ENCODE measurements around the gene ALDH6A1. TPM values are rescaled to one million over a fixed set of nuclear protein-coding genes. Genes with fewer than 3 reads are reported as not detected.

ALDH6A1 gene
- total and polyA plus RNA-seq, 2 of the 8 experiments (the other 6 are each of a cell fraction or from before 2014, with no cell fraction given), result 12.1 to 28.7 TPM

DNA sequence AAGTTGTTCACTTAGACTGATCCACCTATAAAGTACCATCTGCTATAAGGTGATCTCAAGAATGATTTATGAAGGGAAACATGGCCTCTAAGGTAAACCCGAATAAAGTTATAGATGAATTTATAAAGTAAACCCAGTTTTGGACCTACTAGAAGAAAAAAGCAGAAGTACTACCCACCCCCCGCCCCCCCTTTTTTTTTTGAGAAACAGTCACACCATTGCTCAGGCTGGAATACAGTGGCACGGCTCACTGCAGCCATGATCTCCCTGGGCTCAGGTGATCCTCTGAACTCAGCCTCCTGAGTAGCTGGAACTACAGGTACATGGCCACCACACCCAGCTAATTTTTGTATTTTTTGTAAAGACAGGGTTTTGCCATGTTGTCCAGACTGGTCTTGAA, 69.1 kb downstream of the ALDH6A1 start:
- Histone ChIP-seq H3K56ac (replicated peaks; ENCODE audit: insufficient read length, low read depth, low read length) (no peak overlapping the region), H3K27me3 (replicated peaks in 1 of 4; ENCODE audit: control insufficient read depth in 3 of 4, extremely low read depth in 1 of 4, insufficient read depth in 3 of 4, low read length in 3 of 4) (no peaks in the 10 kb centered on the region), H3K36me3 (ENCODE audit: control insufficient read depth in 2 of 4, insufficient read depth in 4 of 4, low read length in 3 of 4) (peaks cover 0 to 3% (median 1%) of the 10 kb centered on the region in 4 experiments; a peak in 3 of 8 replicates), H2AK5ac (ENCODE audit: low read depth, low read length) (no peak overlapping the region), H2AFZ (ENCODE audit: low read length) (no peak overlapping the region), H4K20me1 (replicated peaks in 1 of 2; ENCODE audit: control insufficient read depth in 1 of 2, insufficient read depth in 2 of 2, low read length in 2 of 2) (no peaks in the 10 kb centered on the region), H2BK120ac (replicated peaks; ENCODE audit: low read depth, low read length) (no peak overlapping the region), H3K14ac (ENCODE audit: insufficient read length) (no peak overlapping the region), H4K91ac (replicated peaks; ENCODE audit: insufficient read length, low read length) (no peak overlapping the region), H3K9me3 (ENCODE audit: insufficient read depth in 2 of 2, low read depth in 1 of 2, low read length in 1 of 2) (no peaks in the 10 kb centered on the region), H3K9ac (replicated peaks in 1 of 4; ENCODE audit: extremely low read depth in 1 of 4, low read depth in 3 of 4, low read length in 3 of 4) (no peak overlapping the region), H3K23ac (ENCODE audit: insufficient read length) (no peak overlapping the region), H3K27ac (ENCODE audit: low read depth, low read length) (no peak overlapping the region), H4K5ac (ENCODE audit: insufficient read length, low read depth, low read length) (no peak overlapping the region), H2BK20ac (ENCODE audit: low read length) (no peak overlapping the region), H3K23me2 (ENCODE audit: low read depth, low read length) (peaks cover 8% of the 10 kb centered on the region; the same call in 1 of the 2 replicates), H4K8ac (ENCODE audit: extremely low read depth, insufficient read depth, low read length) (no peak overlapping the region), H3K79me1 (ENCODE audit: low read depth, low read length) (no peaks in the 10 kb centered on the region), H3K4me3 (ENCODE audit: extremely low read depth in 1 of 4, insufficient read depth in 2 of 4, low read depth in 3 of 4, low read length in 4 of 4) (no peak overlapping the region), H2BK5ac (ENCODE audit: low read depth, low read length) (no peak overlapping the region), H3K18ac (ENCODE audit: extremely low read depth, low read length) (no peak overlapping the region), H3K4me1 (replicated peaks in 1 of 4; ENCODE audit: control insufficient read depth in 3 of 4, insufficient read depth in 4 of 4, low read length in 3 of 4) (peaks cover 0 to 2% (median 0%) of the 10 kb centered on the region in 4 experiments; a peak in 1 of 7 replicates), H2BK15ac (ENCODE audit: low read length) (no peak overlapping the region), H3K4me2 (ENCODE audit: insufficient read depth in 1 of 2, low read depth in 2 of 2, low read length in 2 of 2) (no peak overlapping the region), H3K4ac (replicated peaks; ENCODE audit: insufficient read length, low read depth, low read length) (no peak overlapping the region), H2BK12ac (ENCODE audit: low read depth, low read length) (no peak overlapping the region), H3K79me2 (ENCODE audit: control insufficient read depth in 1 of 2, insufficient read depth in 2 of 2, low read length in 2 of 2) (no peaks in the 10 kb centered on the region)
- WGBS, 2 experiments (ENCODE audit: extremely low coverage in 1 of 2, insufficient coverage in 1 of 2, insufficient read length in 1 of 2, insufficient replicate concordance in 2 of 2, low coverage in 1 of 2, low lambda C conversion rate in 2 of 2, missing lambda C conversion rate in 1 of 2), result 71% methylated on average over 3 of the region's 3 CpGs; no CpG with 5 or more reads in 1 of the 2 experiments
- FAIRE-seq (no peak), DNase-seq (ENCODE audit: low read depth in 1 of 2, low spot score in 2 of 2) (no peak)
- POLR2A ChIA-PET (ENCODE audit: partially characterized antibody), result interaction anchor here (0.8 kb wide), 1 partner anchor 18 kb away, joined by 3 read pairs; no protein-coding TSS in a partner anchor
- CTCF ChIA-PET (ENCODE audit: partially characterized antibody), result no interaction called here
- TF ChIP-seq TBP (IDR thresholded peaks at IDR 0.05; ENCODE audit: low read depth, low read length), result no peak
- TF ChIP-seq NANOG (IDR thresholded peaks at IDR 0.05; ENCODE audit: insufficient read depth, low read depth, low read length, poor library complexity, severe bottlenecking), result no peak
- TF ChIP-seq, protein P1, sequence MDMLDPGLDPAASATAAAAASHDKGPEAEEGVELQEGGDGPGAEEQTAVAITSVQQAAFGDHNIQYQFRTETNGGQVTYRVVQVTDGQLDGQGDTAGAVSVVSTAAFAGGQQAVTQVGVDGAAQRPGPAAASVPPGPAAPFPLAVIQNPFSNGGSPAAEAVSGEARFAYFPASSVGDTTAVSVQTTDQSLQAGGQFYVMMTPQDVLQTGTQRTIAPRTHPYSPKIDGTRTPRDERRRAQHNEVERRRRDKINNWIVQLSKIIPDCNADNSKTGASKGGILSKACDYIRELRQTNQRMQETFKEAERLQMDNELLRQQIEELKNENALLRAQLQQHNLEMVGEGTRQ (IDR thresholded peaks at IDR 0.05; ENCODE audit: low read length), result no peak
- TF ChIP-seq SAP30 (IDR thresholded peaks at IDR 0.05; ENCODE audit: insufficient read depth, insufficient replicate concordance, low read length), result no peak
- TF ChIP-seq CREB1 (IDR thresholded peaks at IDR 0.05), result no peak
- TF ChIP-seq MAFK (IDR thresholded peaks at IDR 0.05; ENCODE audit: low read depth, low read length), result no peak
- TF ChIP-seq RBBP5 (IDR thresholded peaks at IDR 0.05; ENCODE audit: borderline replicate concordance, low read depth, low read length), result no peak
- no peak for TF ChIP-seq SIN3A (conservative IDR thresholded peaks at IDR 0.05 in 1 of 2, IDR thresholded peaks at IDR 0.05 in 1 of 2; ENCODE audit: low read depth in 1 of 2, low read length in 2 of 2)
- TF ChIP-seq CEBPB (IDR thresholded peaks at IDR 0.05; ENCODE audit: low read depth, low read length), result no peak
- no peak for TF ChIP-seq POLR2A (IDR thresholded peaks at IDR 0.05; ENCODE audit: control extremely low read depth in 1 of 2, low read depth in 2 of 2, low read length in 2 of 2)
- TF ChIP-seq EP300 (IDR thresholded peaks at IDR 0.05; ENCODE audit: borderline replicate concordance in 1 of 2, low read depth in 2 of 2, low read length in 2 of 2), result no peak
